Mesodermal cell (in vitro differentiated cells): Measurements from ENCODE around the gene PPARG.

Experiments
- H3K27ac ChIP-seq: 2 replicates; pipeline ENCODE4 v1.7.0; 2013; ENCODE audit warnings: mild to moderate bottlenecking, low read depth, low read length, moderate library complexity; ENCODE audit not compliant: severe bottlenecking
- H3K36me3 ChIP-seq: 2 replicates; pipeline ENCODE4 v1.7.1; 2013; ENCODE audit warnings: mild to moderate bottlenecking, low read length, moderate library complexity; ENCODE audit not compliant: control insufficient read depth, insufficient read depth
- H3K4me1 ChIP-seq: one replicate; pipeline ENCODE4 v1.7.1; 2013; ENCODE audit warnings: mild to moderate bottlenecking, low read length; ENCODE audit not compliant: insufficient read depth, control insufficient read depth, poor library complexity, severe bottlenecking
- H3K4me3 ChIP-seq: 2 replicates; pipeline ENCODE4 v1.7.0; 2013; ENCODE audit warnings: low read length, control low read depth, mild to moderate bottlenecking; ENCODE audit not compliant: insufficient read depth, poor library complexity, severe bottlenecking; ENCODE audit errors: extremely low read depth
- H3K9me3 ChIP-seq: 2 replicates; pipeline ENCODE4 v1.7.1; 2013; ENCODE audit warnings: mild to moderate bottlenecking, low read length, moderate library complexity; ENCODE audit not compliant: control insufficient read depth
- WGBS, 2 experiments: methylation state at CpG; one replicate each; pipeline ENCODE4 v1.1.5; 2013; ENCODE audit warnings: missing lambda C conversion rate in 2 of 2; ENCODE audit not compliant: insufficient coverage in 2 of 2; 5-methylcytosine and 5-hydroxymethylcytosine counted together

Gene PPARG

GRCh38 chr3:12428126-12428525, 139.3 kb downstream of the PPARG start:
- Histone ChIP-seq H3K27ac (no peak overlapping the region), H3K9me3 (no peaks in the 10 kb centered on the region), H3K4me3 (no peak overlapping the region), H3K36me3 (no peaks in the 10 kb centered on the region), H3K4me1 (peaks cover 11% of the 10 kb centered on the region)
- WGBS, 2 experiments = 80 to 84% methylated on average over 2 to 5 of the region's 5 CpGs

- WGBS, 2 experiments = 80 to 100% methylated on average over 3 of the region's 5 CpGs
- Histone ChIP-seq H3K36me3 (no peaks in the 10 kb centered on the region), H3K27ac (no peak overlapping the region), H3K4me3 (no peak overlapping the region), H3K9me3 (no peaks in the 10 kb centered on the region), H3K4me1 (peaks cover 3% of the 10 kb centered on the region)
Measured at GRCh38 chr3:12430086-12430485, 141.2 kb downstream of the PPARG start.

- 77 to 92% methylated on average over 5 to 6 of the region's 6 CpGs for WGBS, 2 experiments
- Histone ChIP-seq H3K27ac (no peak overlapping the region), H3K36me3 (no peaks in the 10 kb centered on the region), H3K4me1 (no peaks in the 10 kb centered on the region), H3K9me3 (no peaks in the 10 kb centered on the region), H3K4me3 (no peak overlapping the region)
Measured at GRCh38 chr3:12433823-12434222, 145.0 kb downstream of the PPARG start.

GRCh38 chr3:12436514-12437220, 147.8 kb downstream of the PPARG start:
- Histone ChIP-seq H3K9me3 (no peaks in the 10 kb centered on the region), H3K4me1 (no peaks in the 10 kb centered on the region), H3K4me3 (no peak overlapping the region), H3K27ac (no peak overlapping the region), H3K36me3 (no peaks in the 10 kb centered on the region)
- WGBS, 2 experiments = 87 to 94% methylated on average over 7 to 8 of the region's 12 CpGs

GRCh38 chr3:12437221-12437605, 148.3 kb downstream of the PPARG start:
- no peak overlapping the region for H3K4me3 ChIP-seq
- 87 to 95% methylated on average over 3 to 4 of the region's 6 CpGs for WGBS, 2 experiments
- no peaks in the 10 kb centered on the region for H3K4me1 ChIP-seq
- no peaks in the 10 kb centered on the region for H3K36me3 ChIP-seq
- H3K9me3 ChIP-seq = no peaks in the 10 kb centered on the region
- H3K27ac ChIP-seq = no peak overlapping the region

GRCh38 chr3:12437861-12438260, 149.0 kb downstream of the PPARG start:
- Histone ChIP-seq H3K36me3 (no peaks in the 10 kb centered on the region), H3K9me3 (no peaks in the 10 kb centered on the region), H3K4me3 (no peak overlapping the region), H3K27ac (no peak overlapping the region), H3K4me1 (no peaks in the 10 kb centered on the region)
- WGBS, 2 experiments = 94 to 96% methylated on average over 13 of the region's 13 CpGs

GRCh38 chr3:12438318-12438717, 149.4 kb downstream of the PPARG start:
- no peak overlapping the region for H3K27ac ChIP-seq
- no peak overlapping the region for H3K4me3 ChIP-seq
- no peaks in the 10 kb centered on the region for H3K36me3 ChIP-seq
- 83 to 89% methylated on average over 3 to 4 of the region's 4 CpGs for WGBS, 2 experiments
- peaks cover 3% of the 10 kb centered on the region for H3K4me1 ChIP-seq
- no peaks in the 10 kb centered on the region for H3K9me3 ChIP-seq

GRCh38 chr3:12439161-12439940, 150.5 kb downstream of the PPARG start:
- no peaks in the 10 kb centered on the region for H3K9me3 ChIP-seq
- peaks cover 6% of the 10 kb centered on the region for H3K4me1 ChIP-seq
- no peaks in the 10 kb centered on the region for H3K36me3 ChIP-seq
- H3K27ac ChIP-seq = no peak overlapping the region
- WGBS, 2 experiments = 88 to 91% methylated on average over 8 to 10 of the region's 11 CpGs
- no peak overlapping the region for H3K4me3 ChIP-seq

GRCh38 chr3:12440927-12441714, 152.3 kb downstream of the PPARG start:
- WGBS, 2 experiments = 81 to 82% methylated on average over 12 to 14 of the region's 21 CpGs
- H3K9me3 ChIP-seq = no peaks in the 10 kb centered on the region
- H3K36me3 ChIP-seq = no peaks in the 10 kb centered on the region
- no peak overlapping the region for H3K4me3 ChIP-seq
- no peak overlapping the region for H3K27ac ChIP-seq
- peaks cover 16% of the 10 kb centered on the region for H3K4me1 ChIP-seq

GRCh38 chr3:12442654-12443501, 154.0 kb downstream of the PPARG start:
- H3K4me1 ChIP-seq = peaks cover 16% of the 10 kb centered on the region
- no peak overlapping the region for H3K27ac ChIP-seq
- H3K36me3 ChIP-seq = no peaks in the 10 kb centered on the region
- no peak overlapping the region for H3K4me3 ChIP-seq
- no peaks in the 10 kb centered on the region for H3K9me3 ChIP-seq
- 87 to 96% methylated on average over 19 to 20 of the region's 20 CpGs for WGBS, 2 experiments
